HepG2 (cell line): ENCODE data around the gene ADH5. TPM values are rescaled to one million over a fixed set of nuclear protein-coding genes. Genes with fewer than 3 reads are reported as not detected.

ENCODE experiments used
- ATAC-seq: fragments of 200-7000 bp; cut with Tn5 transposase; 3 replicates; pipeline ENCODE4 v1.9.1; 2020; ENCODE audit warnings: mild to moderate bottlenecking, moderate library complexity
- BruUV-seq: library from RNA; stranded (reverse); fragments of 400-500 nt; replicated peaks from 2 replicates; lab custom pipeline; 2021; lab: Mats Ljungman, UMichigan
- CTCF ChIA-PET: fragments of 300-600 bp; formaldehyde crosslinking; extraction: SDS; loops from one replicate; lab custom pipeline; 2021; ENCODE audit warnings: low total read pairs, inconsistent platforms, low intra/inter-chr PET ratio; lab: Yijun Ruan, JAX
- POLR2A ChIA-PET: fragments of 350-600 bp; sonication (Branson Sonifier 250); formaldehyde crosslinking; loops from one replicate; lab custom pipeline; 2020; ENCODE audit warnings: antibody characterized with exemption, inconsistent platforms; lab: Yijun Ruan, JAX
- DNase-seq: peaks from one replicate; pipeline ENCODE4 v3.0.0-alpha.2; 2015; ENCODE audit warnings: low spot score
- FAIRE-seq: peaks from 3 replicates; lab custom pipeline; 2011; peaks lifted over from hg19 to GRCh38; lab: Jason Lieb, UNC
- H2AFZ ChIP-seq: one replicate; pipeline ENCODE4 v1.6.1; 2011; ENCODE audit warnings: low read length, inconsistent platforms
- H3K27ac ChIP-seq: fragments of 300-600 bp; 3 replicates; pipeline ENCODE4 v1.8.0; 2011; ENCODE audit warnings: mixed run types, mild to moderate bottlenecking, mixed read lengths, low read length, inconsistent platforms; ENCODE audit not compliant: insufficient read depth; ENCODE audit errors: extremely low read length
- H3K27me3 ChIP-seq, 2 experiments: fragments of 200-600 bp in 1 of 2; 2 replicates in 1 of 2; 3 replicates in 1 of 2; pipeline versions ENCODE4 v1.6.0 to v1.8.0; 2011; ENCODE audit warnings: low read length in 2 of 2, mild to moderate bottlenecking in 2 of 2, moderate library complexity in 2 of 2, inconsistent platforms in 1 of 2; ENCODE audit not compliant: insufficient read depth in 2 of 2, control insufficient read depth in 1 of 2
- H3K36me3 ChIP-seq, 2 experiments: fragments of 200-600 bp in 1 of 2; replicated peaks in 1 of 2; 2 replicates in 1 of 2; 3 replicates in 1 of 2; pipeline versions ENCODE4 v1.5.1 to v1.8.0; 2011; ENCODE audit warnings: low read length in 2 of 2, inconsistent platforms in 1 of 2; ENCODE audit not compliant: insufficient read depth in 2 of 2, control insufficient read depth in 1 of 2
- H3K4me1 ChIP-seq: 2 replicates; pipeline ENCODE4 v1.5.1; 2012; ENCODE audit warnings: low read length, inconsistent platforms; ENCODE audit not compliant: insufficient read depth
- H3K4me2 ChIP-seq: 2 replicates; pipeline ENCODE4 v1.6.0; 2011; ENCODE audit warnings: low read depth, low read length, inconsistent platforms
- H3K4me3 ChIP-seq, 3 experiments: fragments of 200-600 bp in 1 of 3; sonication (generic), shearing (Covaris generic) in 1 of 3; replicated peaks in 1 of 3; 2 replicates each; pipeline ENCODE4 v1.5.1; 2011 to 2016; ENCODE audit warnings: low read length in 3 of 3, inconsistent platforms in 2 of 3, low read depth in 2 of 3, mild to moderate bottlenecking in 2 of 3, control low read depth in 1 of 3, mixed read lengths in 1 of 3; ENCODE audit not compliant: insufficient read depth in 1 of 3
- H3K79me2 ChIP-seq: one replicate; pipeline ENCODE4 v1.6.1; 2011; ENCODE audit warnings: low read length, inconsistent platforms; ENCODE audit not compliant: insufficient read depth
- H3K9ac ChIP-seq: 2 replicates; pipeline ENCODE4 v1.6.0; 2011; ENCODE audit warnings: mild to moderate bottlenecking, low read depth, low read length, inconsistent platforms; ENCODE audit not compliant: insufficient read depth
- H3K9me3 ChIP-seq: 2 replicates; pipeline ENCODE4 v1.5.1; 2012; ENCODE audit warnings: mild to moderate bottlenecking, low read length
- H4K20me1 ChIP-seq: 2 replicates; pipeline ENCODE4 v1.6.0; 2011; ENCODE audit warnings: inconsistent platforms, mild to moderate bottlenecking, low read length, moderate library complexity; ENCODE audit not compliant: insufficient read depth
- CAMTA2 ChIP-seq: sonication (generic); formaldehyde crosslinking; IDR thresholded peaks from 2 replicates; pipeline ENCODE4 v1.4.0; 2020; ENCODE audit warnings: mild to moderate bottlenecking, missing genetic modification reagents, borderline replicate concordance
- DDIT3 ChIP-seq: sonication (generic); formaldehyde crosslinking; IDR thresholded peaks from 2 replicates; pipeline ENCODE4 v1.4.0; 2020; ENCODE audit warnings: mild to moderate bottlenecking, missing genetic modification reagents
- ERF ChIP-seq: IDR thresholded peaks from 2 replicates; pipeline ENCODE4 v1.6.1; 2018; ENCODE audit warnings: missing biosample characterization, missing genetic modification reagents
- FOSL1 ChIP-seq: sonication (generic); formaldehyde crosslinking; IDR thresholded peaks from 2 replicates; pipeline ENCODE4 v1.9.0; 2021; ENCODE audit warnings: missing genetic modification reagents, borderline replicate concordance
- IRF1 ChIP-seq: sonication (generic); formaldehyde crosslinking; IDR thresholded peaks from 2 replicates; pipeline ENCODE4 v1.4.0; 2020; ENCODE audit warnings: low read depth, mild to moderate bottlenecking, missing genetic modification reagents
- SP4 ChIP-seq: sonication (generic); formaldehyde crosslinking; IDR thresholded peaks from 2 replicates; pipeline ENCODE4 v1.8.1; 2023; ENCODE audit warnings: mild to moderate bottlenecking, missing genetic modification reagents
- ZNF510 ChIP-seq: sonication (generic); formaldehyde crosslinking; IDR thresholded peaks from 2 replicates; pipeline ENCODE4 v1.4.0; 2020; ENCODE audit warnings: low read depth, mild to moderate bottlenecking, missing genetic modification reagents
- ZNF597 ChIP-seq: sonication (generic); formaldehyde crosslinking; IDR thresholded peaks from 2 replicates; pipeline ENCODE4 v1.5.0; 2020; ENCODE audit warnings: missing genetic modification reagents
- ZNF713 ChIP-seq: sonication (generic); formaldehyde crosslinking; IDR thresholded peaks from 2 replicates; pipeline ENCODE4 v1.4.0; 2020; ENCODE audit warnings: mild to moderate bottlenecking, missing genetic modification reagents
- ZNF747 ChIP-seq: sonication (generic); formaldehyde crosslinking; IDR thresholded peaks from 2 replicates; pipeline ENCODE4 v1.8.1; 2023; ENCODE audit warnings: missing genetic modification reagents, mild to moderate bottlenecking, borderline replicate concordance
- in situ Hi-C: cut with HindIII; loops from 2 replicates; pipeline ENCODE4 v1.10.0; 2017; ENCODE audit warnings: low pct_unique_long_range_greater_than_20kb; ENCODE audit not compliant: extremely low pct_ligation_motif_present
- intact Hi-C: fragments of 100-400 bp; cut with micrococcal nuclease; formaldehyde crosslinking; loops from one replicate; pipeline ENCODE4 v1.10.0; 2022; ENCODE audit not compliant: unreplicated experiment
- polyA plus RNA-seq, 8 experiments: library from polyadenylated mRNA; depleted of rRNA in 3 of 8; stranded (reverse) in 7 of 8; unstranded in 1 of 8; fragments of >200 nt; fragmentation: Illumina TruSeq in 4 of 8; extraction: Trizol in 4 of 8; gene quantifications; 2 replicates each; pipeline versions ENCODE4 v1.2.1 to v1.2.3, GENCODE V29; 2011 to 2016; ENCODE audit warnings: low read depth in 4 of 8, missing spikeins in 1 of 8, mixed read lengths in 1 of 8; ENCODE audit not compliant: insufficient read depth in 1 of 8
- total RNA-seq, 5 experiments: library from RNA; depleted of rRNA; stranded (reverse); fragments of >200 nt; fragmentation: Illumina TruSeq; extraction: Trizol; gene quantifications; 2 replicates each; pipeline ENCODE4 v1.2.3, GENCODE V29; 2016; ENCODE audit warnings: low read depth in 1 of 5

The ADH5 gene
- total and polyA plus RNA-seq, 2 of the 13 experiments (the other 11 are each of a cell fraction or from before 2014, with no cell fraction given): 349 to 512 TPM

GRCh38 chr4:99103166-99103565 lies 14.6 kb upstream of the ADH5 start:
- in situ Hi-C loops (no loop called here), intact Hi-C loops (no loop called here)
- Histone ChIP-seq H3K4me1 (no peaks in the 10 kb centered on the region), H4K20me1 (no peaks in the 10 kb centered on the region), H3K36me3 (no peaks in the 10 kb centered on the region), H3K4me2 (no peak overlapping the region), H3K9ac (no peak overlapping the region), H3K27me3 (no peaks in the 10 kb centered on the region), H3K27ac (no peak overlapping the region), H3K79me2 (no peaks in the 10 kb centered on the region), H2AFZ (no peak overlapping the region), H3K9me3 (no peaks in the 10 kb centered on the region), H3K4me3 (no peak overlapping the region)
- ATAC-seq: no peak
- FAIRE-seq: no peak
- TF ChIP-seq CAMTA2 (CRISPR knock-in tag) (no peak), ZNF713 (no peak), DDIT3 (CRISPR knock-in tag) (no peak), SP4 (CRISPR knock-in tag) (no peak), ZNF510 (CRISPR knock-in tag) (no peak), ZNF747 (no peak), ERF (no peak), IRF1 (CRISPR knock-in tag) (no peak), ZNF597 (CRISPR knock-in tag) (no peak), FOSL1 (CRISPR knock-in tag) (no peak)
- POLR2A ChIA-PET: interaction anchor here (1.2 kb wide), 1 partner anchor 40 kb away, joined by 3 read pairs; the partner anchor contains the start of gene ADH4
- DNase-seq: no peak
- no TSS peak for BruUV-seq
- CTCF ChIA-PET: no interaction called here
